SK-N-MC (cell line): ENCODE data around the gene JMJD8.
A peak's percentile ranks its signal among the peaks of the same experiment; 100 is the strongest.

Source experiments
- DNase-seq: peaks from one replicate; pipeline ENCODE4 v3.0.0-alpha.2; 2011; ENCODE audit warnings: low read depth, low spot score
- H3K27ac ChIP-seq: fragments of 200-600 bp; sonication (generic); 2 replicates; pipeline ENCODE4 v1.5.1; 2016; ENCODE audit warnings: mixed run types
- H3K36me3 ChIP-seq: fragments of 200-600 bp; sonication (generic); 2 replicates; pipeline ENCODE4 v1.6.1; 2017; ENCODE audit warnings: antibody characterized with exemption, low read length, mixed read lengths; ENCODE audit not compliant: insufficient read depth
- H3K4me3 ChIP-seq: fragments of 200-600 bp; sonication (generic); 2 replicates; pipeline ENCODE4 v1.5.1; 2016
- H3K9ac ChIP-seq: fragments of 200-600 bp; sonication (generic); 2 replicates; pipeline ENCODE4 v1.8.0; 2017; ENCODE audit warnings: mixed run types, mixed read lengths; ENCODE audit not compliant: insufficient read length
- H3K9me3 ChIP-seq: fragments of 200-600 bp; sonication (generic); 2 replicates; pipeline ENCODE4 v1.6.1; 2017; ENCODE audit warnings: low read depth, mild to moderate bottlenecking, antibody characterized with exemption, low read length, moderate library complexity, mixed read lengths
- EZH2 ChIP-seq: fragments of 200-600 bp; sonication (generic); IDR thresholded peaks from one replicate; pipeline ENCODE4 v1.6.1; 2017; ENCODE audit warnings: antibody characterized with exemption
- FOXP2 ChIP-seq: optimal IDR thresholded peaks from 2 replicates; pipeline ENCODE3; 2011; ENCODE audit warnings: mild to moderate bottlenecking, moderate library complexity; ENCODE audit not compliant: insufficient read depth; ENCODE audit errors: extremely low read length, control extremely low read depth
- POLR2AphosphoS5 ChIP-seq: IDR thresholded peaks from 2 replicates; pipeline ENCODE4 v1.6.1; 2012; ENCODE audit warnings: mild to moderate bottlenecking, low read depth, low read length, borderline replicate concordance

The JMJD8 gene

DNA sequence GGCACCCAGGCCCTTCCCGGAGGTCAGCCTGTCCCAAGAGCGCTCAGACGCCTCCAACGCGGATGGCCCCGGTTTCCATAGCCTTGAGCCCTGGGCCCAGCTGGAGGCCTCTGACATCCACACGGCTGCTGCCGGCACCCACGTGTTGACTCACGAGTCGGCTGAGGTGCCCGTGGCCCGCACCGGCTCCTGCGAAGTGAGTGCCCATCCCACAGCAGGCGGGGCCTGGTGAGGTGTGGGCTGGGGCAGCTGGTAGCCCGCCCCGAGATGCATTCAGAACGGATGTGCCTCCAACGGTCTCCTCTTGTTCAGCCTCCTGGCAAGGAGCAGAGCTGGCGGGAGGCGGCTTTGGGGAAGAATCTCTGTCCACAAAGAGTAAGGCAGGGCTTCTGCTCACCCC lies 32.3 kb downstream of the JMJD8 start:
- no peaks in the 10 kb centered on the region; the same call in 1 of the 2 replicates for H3K36me3 ChIP-seq
- no peak for TF ChIP-seq EZH2
- TF ChIP-seq FOXP2 = no peak
- no peak for TF ChIP-seq POLR2AphosphoS5
- no peak for DNase-seq
- H3K4me3 ChIP-seq = no peak overlapping the region
- no peak overlapping the region for H3K9ac ChIP-seq
- H3K9me3 ChIP-seq = no peaks in the 10 kb centered on the region
- no peak overlapping the region for H3K27ac ChIP-seq

DNA sequence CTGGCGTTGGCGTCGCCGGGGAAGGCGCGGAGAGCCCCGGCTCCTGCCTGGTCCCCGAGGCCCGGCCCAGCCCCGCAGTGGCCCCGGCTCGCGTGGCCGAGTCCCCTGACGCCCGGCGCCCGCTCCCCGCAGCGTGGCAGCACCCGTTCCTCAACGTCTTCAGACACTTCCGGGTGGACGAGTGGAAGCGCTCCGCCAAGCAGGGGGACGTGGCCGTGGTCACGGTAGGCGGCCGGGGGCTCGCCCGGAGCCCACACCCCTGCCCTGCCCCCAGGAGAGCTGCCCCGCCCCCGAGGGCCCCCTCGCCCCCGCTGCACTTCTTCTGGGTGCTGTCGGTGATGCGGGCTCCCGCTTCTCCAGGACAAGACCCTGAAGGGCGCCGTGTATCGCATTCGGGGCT lies 34.5 kb downstream of the JMJD8 start:
- no peak for TF ChIP-seq EZH2
- TF ChIP-seq POLR2AphosphoS5 = no peak
- TF ChIP-seq FOXP2 = no peak
- Histone ChIP-seq H3K4me3 (peak overlapping the region; percentile 91), H3K9ac (peak overlapping the region; percentile 96), H3K27ac (no peak overlapping the region), H3K9me3 (no peaks in the 10 kb centered on the region), H3K36me3 (no peaks in the 10 kb centered on the region)
- DNase-seq = no peak

GRCh38 chr16:648781-649589 lies 35.1 kb downstream of the JMJD8 start, which contains the start of gene WDR90:
WDR90 (plus strand) TSS chr16:649365; CDS start chr16:649417, 52 bp downstream.
- peak within 1 kb of the TSS; percentile 86 for H3K27ac ChIP-seq
- peak; percentile 28 for DNase-seq
- TF ChIP-seq EZH2 (no peak), POLR2AphosphoS5 (peak; percentile 78; the same call in 1 of the 2 replicates), FOXP2 (no peak)
- H3K36me3 ChIP-seq = no peaks in the 10 kb centered on the region
- no peaks in the 10 kb centered on the region for H3K9me3 ChIP-seq
- H3K9ac ChIP-seq = peak within 1 kb of the TSS; percentile 96
- peak within 1 kb of the TSS; percentile 91 for H3K4me3 ChIP-seq

GRCh38 chr16:648071-648780 lies 35.9 kb downstream of the JMJD8 start:
- H3K9me3 ChIP-seq = no peaks in the 10 kb centered on the region
- H3K4me3 ChIP-seq = peak overlapping the region; percentile 91
- no peak for DNase-seq
- no peaks in the 10 kb centered on the region for H3K36me3 ChIP-seq
- TF ChIP-seq EZH2 = no peak
- TF ChIP-seq FOXP2 = no peak
- H3K27ac ChIP-seq = peak overlapping the region; percentile 86
- H3K9ac ChIP-seq = peak overlapping the region; percentile 96

- no peak overlapping the region for H3K27ac ChIP-seq
- H3K9ac ChIP-seq = no peak overlapping the region
- no peak overlapping the region for H3K4me3 ChIP-seq
- TF ChIP-seq EZH2 (no peak), POLR2AphosphoS5 (peak; percentile 1; the same call in 1 of the 2 replicates)
- no peak for DNase-seq
- H3K9me3 ChIP-seq = no peaks in the 10 kb centered on the region
- no peaks in the 10 kb centered on the region for H3K36me3 ChIP-seq
These were observed 36.8 kb downstream of the JMJD8 start for GRCh38 chr16:647173-647902.

- TF ChIP-seq POLR2AphosphoS5 (0 out of 2 replicates have a peak, but pooled peaks have one; percentile 2), EZH2 (no peak), FOXP2 (no peak)
- Histone ChIP-seq H3K27ac (no peak overlapping the region), H3K9me3 (no peaks in the 10 kb centered on the region), H3K36me3 (no peaks in the 10 kb centered on the region), H3K9ac (no peak overlapping the region), H3K4me3 (no peak overlapping the region)
- DNase-seq = no peak
These were observed 37.4 kb downstream of the JMJD8 start for GRCh38 chr16:646679-647172.

GRCh38 chr16:645852-646678 lies 38.1 kb downstream of the JMJD8 start:
- H3K4me3 ChIP-seq = no peak overlapping the region
- H3K9me3 ChIP-seq = no peaks in the 10 kb centered on the region
- DNase-seq = no peak
- peak overlapping the region; percentile 60; the same call in 1 of the 2 replicates for H3K27ac ChIP-seq
- H3K9ac ChIP-seq = no peak overlapping the region
- no peaks in the 10 kb centered on the region for H3K36me3 ChIP-seq
- TF ChIP-seq POLR2AphosphoS5 (no peak), FOXP2 (no peak), EZH2 (no peak)

DNA sequence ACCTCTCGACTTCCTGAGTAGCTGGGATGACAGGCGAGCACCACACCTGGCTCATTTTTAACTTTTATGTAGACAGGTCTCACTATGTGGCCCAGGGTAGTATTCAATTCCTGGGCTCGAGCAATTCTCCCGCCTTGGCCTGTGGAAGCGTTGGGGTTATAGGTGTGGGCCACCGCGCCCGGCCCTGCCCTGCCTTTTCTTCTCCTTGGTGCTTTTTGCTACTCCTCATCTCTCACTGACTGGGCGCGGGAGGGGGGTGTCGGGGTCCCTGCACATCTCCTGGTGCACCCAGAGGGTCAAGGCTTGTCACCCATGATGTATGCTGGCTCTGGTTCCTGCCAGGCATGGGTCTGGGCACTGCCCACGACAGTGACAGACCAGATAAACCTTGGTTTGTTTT lies 39.6 kb downstream of the JMJD8 start:
- no peak overlapping the region for H3K4me3 ChIP-seq
- no peak overlapping the region for H3K9ac ChIP-seq
- TF ChIP-seq EZH2 (no peak), FOXP2 (no peak), POLR2AphosphoS5 (no peak)
- DNase-seq = no peak
- H3K27ac ChIP-seq = no peak overlapping the region
- H3K9me3 ChIP-seq = no peaks in the 10 kb centered on the region
- no peaks in the 10 kb centered on the region for H3K36me3 ChIP-seq
